GM23248 (cell line): ENCODE results near the gene IDH3G.

ENCODE experiments used
- EZH2 ChIP-seq: fragments of 200-600 bp; sonication (generic); IDR thresholded peaks from 2 replicates; pipeline ENCODE4 v1.6.1; 2018; ENCODE audit warnings: antibody characterized with exemption, mild to moderate bottlenecking; ENCODE audit not compliant: insufficient read depth, poor library complexity, severe bottlenecking
- EZH2phosphoT487 ChIP-seq: fragments of 200-600 bp; sonication (generic); IDR thresholded peaks from 2 replicates; pipeline ENCODE4 v1.6.1; 2018; ENCODE audit warnings: antibody characterized with exemption, moderate library complexity, mild to moderate bottlenecking, low read depth; ENCODE audit not compliant: insufficient read depth

DNA sequence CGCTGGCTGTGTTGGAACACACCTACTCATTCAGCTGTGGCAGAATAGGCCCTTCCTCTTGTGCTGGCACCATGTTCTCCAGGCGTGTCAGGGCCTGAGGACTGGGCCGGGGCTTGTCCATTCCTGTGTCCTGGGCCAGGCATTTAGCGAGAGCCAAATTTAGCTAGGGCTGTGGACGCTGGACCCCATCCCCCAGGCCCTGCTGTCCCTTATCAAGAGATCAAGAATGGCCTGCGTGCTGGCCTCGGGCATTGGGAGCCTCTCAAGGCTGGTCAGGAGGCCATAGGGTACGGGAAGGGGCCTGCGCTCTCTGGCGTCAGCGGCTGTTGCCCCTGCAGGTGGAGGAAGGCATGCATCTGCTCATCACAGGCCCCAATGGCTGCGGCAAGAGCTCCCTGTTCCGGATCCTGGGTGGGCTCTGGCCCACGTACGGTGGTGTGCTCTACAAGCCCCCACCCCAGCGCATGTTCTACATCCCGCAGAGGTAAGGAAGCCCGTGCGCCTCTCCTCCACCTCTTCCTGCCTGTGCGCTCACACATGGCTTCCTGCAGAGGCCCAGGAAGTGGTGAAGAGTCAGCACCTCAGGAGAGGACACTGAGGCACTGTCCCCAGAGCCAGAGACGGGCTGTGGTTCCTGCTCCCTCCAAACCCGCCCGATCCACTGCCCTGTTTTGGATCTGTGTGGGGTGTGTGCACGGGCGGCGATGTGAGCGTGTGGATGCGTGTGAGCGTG, 54.3 kb downstream of the IDH3G start:
- TF ChIP-seq EZH2 (no peak), EZH2phosphoT487 (no peak)
